ENCODE results near the gene DST. TPM values are rescaled to one million over a fixed set of nuclear protein-coding genes. Genes with fewer than 3 reads are reported as not detected.

DST gene
- total and polyA plus RNA-seq, 2 of the 8 experiments (the other 6 are each of a cell fraction or from before 2014, with no cell fraction given) = 49.4 to 116 TPM

GRCh38 chr6:56433119-56433518 is 209.6 kb downstream of the DST start:
- Histone ChIP-seq H2BK120ac (replicated peaks; ENCODE audit: low read depth, low read length) (no peak overlapping the region), H4K20me1 (replicated peaks in 1 of 2; ENCODE audit: control insufficient read depth in 1 of 2, insufficient read depth in 2 of 2, low read length in 2 of 2) (no peaks in the 10 kb centered on the region), H3K56ac (replicated peaks; ENCODE audit: insufficient read length, low read depth, low read length) (no peak overlapping the region), H3K36me3 (ENCODE audit: control insufficient read depth in 2 of 4, insufficient read depth in 4 of 4, low read length in 3 of 4) (no peaks in the 10 kb centered on the region; a peak in 1 of 8 replicates), H3K4me3 (ENCODE audit: extremely low read depth in 1 of 4, insufficient read depth in 2 of 4, low read depth in 3 of 4, low read length in 4 of 4) (no peak overlapping the region), H2BK15ac (ENCODE audit: low read length) (no peak overlapping the region), H4K8ac (ENCODE audit: extremely low read depth, insufficient read depth, low read length) (no peak overlapping the region), H2AFZ (ENCODE audit: low read length) (no peak overlapping the region), H3K4ac (replicated peaks; ENCODE audit: insufficient read length, low read depth, low read length) (no peak overlapping the region), H2BK12ac (ENCODE audit: low read depth, low read length) (no peak overlapping the region), H2AK5ac (ENCODE audit: low read depth, low read length) (no peak overlapping the region), H3K23me2 (ENCODE audit: low read depth, low read length) (no peaks in the 10 kb centered on the region), H3K27ac (ENCODE audit: low read depth, low read length) (no peak overlapping the region), H3K18ac (ENCODE audit: extremely low read depth, low read length) (no peak overlapping the region), H3K23ac (ENCODE audit: insufficient read length) (no peak overlapping the region), H4K5ac (ENCODE audit: insufficient read length, low read depth, low read length) (no peak overlapping the region), H2BK5ac (ENCODE audit: low read depth, low read length) (no peak overlapping the region), H3K4me1 (replicated peaks in 1 of 4; ENCODE audit: control insufficient read depth in 3 of 4, insufficient read depth in 4 of 4, low read length in 3 of 4) (no peaks in the 10 kb centered on the region), H3K79me1 (ENCODE audit: low read depth, low read length) (no peaks in the 10 kb centered on the region), H3K27me3 (replicated peaks in 1 of 4; ENCODE audit: control insufficient read depth in 3 of 4, extremely low read depth in 1 of 4, insufficient read depth in 3 of 4, low read length in 3 of 4) (no peaks in the 10 kb centered on the region), H3K9me3 (ENCODE audit: insufficient read depth in 2 of 2, low read depth in 1 of 2, low read length in 1 of 2) (peaks cover 0 to 6% of the 10 kb centered on the region in 2 experiments; a peak in 2 of 4 replicates), H4K91ac (replicated peaks; ENCODE audit: insufficient read length, low read length) (no peak overlapping the region), H3K14ac (ENCODE audit: insufficient read length) (no peak overlapping the region), H2BK20ac (ENCODE audit: low read length) (no peak overlapping the region), H3K9ac (replicated peaks in 1 of 4; ENCODE audit: extremely low read depth in 1 of 4, low read depth in 3 of 4, low read length in 3 of 4) (no peak overlapping the region), H3K4me2 (ENCODE audit: insufficient read depth in 1 of 2, low read depth in 2 of 2, low read length in 2 of 2) (no peak overlapping the region), H3K79me2 (ENCODE audit: control insufficient read depth in 1 of 2, insufficient read depth in 2 of 2, low read length in 2 of 2) (no peaks in the 10 kb centered on the region)
- TF ChIP-seq TAF7 (optimal IDR thresholded peaks at IDR 0.05; ENCODE audit: borderline replicate concordance, low read depth, low read length) (no peak), FOSL1 (IDR thresholded peaks at IDR 0.05; ENCODE audit: insufficient read depth, low read depth, low read length) (no peak), BACH1 (IDR thresholded peaks at IDR 0.05; ENCODE audit: low read length) (no peak), SIRT6 (IDR thresholded peaks at IDR 0.05; ENCODE audit: low read length) (no peak), CHD1 (IDR thresholded peaks at IDR 0.05; ENCODE audit: low read depth, low read length) (no peak), SIX5 (IDR thresholded peaks at IDR 0.05; ENCODE audit: low read depth, low read length) (no peak), SUZ12 (IDR thresholded peaks at IDR 0.05; ENCODE audit: low read length) (no peak), CBX5 (IDR thresholded peaks at IDR 0.05; ENCODE audit: low read depth, low read length) (no peak), SP2 (IDR thresholded peaks at IDR 0.05; ENCODE audit: low read length) (no peak), KDM4A (IDR thresholded peaks at IDR 0.05; ENCODE audit: low read depth, low read length, severe bottlenecking) (no peak), MAFK (IDR thresholded peaks at IDR 0.05; ENCODE audit: low read depth, low read length) (no peak), HDAC2 (IDR thresholded peaks at IDR 0.05; ENCODE audit: borderline replicate concordance in 1 of 2, low read depth in 2 of 2, low read length in 2 of 2) (no peak), POLR2AphosphoS5 (IDR thresholded peaks at IDR 0.05; ENCODE audit: low read depth, low read length) (no peak)
- TF ChIP-seq, protein P1, sequence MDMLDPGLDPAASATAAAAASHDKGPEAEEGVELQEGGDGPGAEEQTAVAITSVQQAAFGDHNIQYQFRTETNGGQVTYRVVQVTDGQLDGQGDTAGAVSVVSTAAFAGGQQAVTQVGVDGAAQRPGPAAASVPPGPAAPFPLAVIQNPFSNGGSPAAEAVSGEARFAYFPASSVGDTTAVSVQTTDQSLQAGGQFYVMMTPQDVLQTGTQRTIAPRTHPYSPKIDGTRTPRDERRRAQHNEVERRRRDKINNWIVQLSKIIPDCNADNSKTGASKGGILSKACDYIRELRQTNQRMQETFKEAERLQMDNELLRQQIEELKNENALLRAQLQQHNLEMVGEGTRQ (IDR thresholded peaks at IDR 0.05; ENCODE audit: low read length) = no peak
- DNase-seq (ENCODE audit: low read depth in 1 of 2, low spot score in 2 of 2) (no peak), FAIRE-seq (no peak)
- ChIA-PET CTCF (ENCODE audit: partially characterized antibody) (no interaction called here), POLR2A (ENCODE audit: partially characterized antibody) (no interaction called here)
- WGBS, 2 experiments (ENCODE audit: extremely low coverage in 1 of 2, insufficient coverage in 1 of 2, insufficient read length in 1 of 2, insufficient replicate concordance in 2 of 2, low coverage in 1 of 2, low lambda C conversion rate in 2 of 2, missing lambda C conversion rate in 1 of 2) = 94% methylated on average over 24 of the region's 36 CpGs; no CpG with 5 or more reads in 1 of the 2 experiments
